Embryonic facial prominence (tissue), 1 donor: ENCODE results near the gene SH3YL1.
"Not testable (repeated sequence)": the region's sequence is repeated elsewhere in the genome, so short reads cannot be mapped to it uniquely, and the experiment has no call there.

ENCODE experiments used
- DNase-seq: peaks from one replicate; pipeline ENCODE4 v3.0.0-alpha.2; 2016; ENCODE audit errors: extremely low spot score

The SH3YL1 gene

DNA sequence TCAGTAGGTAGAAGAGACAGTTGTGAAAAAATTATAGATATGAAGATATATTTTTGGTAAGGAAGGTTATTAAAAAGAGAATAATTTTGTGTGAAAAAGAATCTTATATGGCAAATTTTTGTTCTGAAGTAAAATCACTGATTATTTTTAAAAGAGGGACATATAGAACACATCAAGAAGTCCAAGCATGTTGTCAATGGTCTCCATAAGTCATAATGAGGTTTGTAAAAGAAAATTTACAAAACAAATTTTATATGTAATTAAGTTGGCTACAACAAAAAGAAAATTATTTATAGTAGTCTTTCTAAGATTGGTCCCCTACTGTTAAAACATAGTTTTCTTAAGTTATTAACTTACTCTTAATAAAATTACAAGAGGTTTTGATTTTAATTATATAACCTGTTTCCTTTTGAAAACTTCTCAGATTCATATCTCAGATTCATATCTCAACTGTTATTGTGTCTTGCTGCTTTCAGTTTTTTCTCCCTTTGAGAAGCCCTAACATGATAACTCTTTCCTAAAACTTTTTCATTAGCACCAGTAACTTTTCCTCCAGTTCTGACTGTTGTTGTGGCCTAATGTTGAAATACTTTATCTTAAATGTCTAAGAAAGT lies 81.2 kb downstream of the SH3YL1 start:
- no peak for DNase-seq

DNA sequence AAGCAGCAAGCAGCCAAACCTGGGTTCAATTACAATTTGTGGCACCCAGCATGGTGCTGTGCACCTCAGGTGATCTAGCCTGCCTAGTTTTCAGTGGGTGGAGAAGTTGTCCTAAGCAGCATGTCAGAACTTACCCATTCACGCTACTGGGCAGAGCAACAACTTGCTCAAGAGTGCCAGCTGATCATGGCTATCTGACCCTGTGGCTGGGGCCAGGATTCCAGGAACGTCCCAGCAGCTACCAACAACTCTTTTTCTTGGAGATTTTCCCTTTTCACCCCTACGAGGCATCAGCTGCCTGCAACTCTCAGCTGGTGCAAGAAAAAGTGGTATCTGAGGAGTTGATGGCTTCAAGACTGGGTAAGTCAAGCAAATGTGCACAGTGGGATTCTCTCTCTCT lies 83.5 kb downstream of the SH3YL1 start:
- DNase-seq = no peak

DNA sequence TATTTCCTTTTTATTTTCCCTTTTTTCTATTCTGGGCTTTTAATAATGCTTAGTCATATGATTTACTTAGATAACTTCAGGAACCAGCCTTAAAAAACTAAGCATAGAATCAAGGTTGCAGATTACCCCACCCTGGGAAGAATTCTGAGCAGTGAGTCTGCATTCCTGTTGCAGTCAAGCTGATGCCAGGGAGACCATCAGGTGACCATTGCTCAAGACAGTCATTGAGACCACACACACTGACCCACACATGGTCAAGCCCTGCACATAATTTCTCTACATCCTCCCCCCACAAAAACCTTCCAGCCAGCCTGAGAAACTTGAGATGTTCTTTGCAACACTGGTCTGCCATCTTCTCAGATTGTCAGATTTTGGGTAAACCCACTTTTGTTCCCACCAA lies 83.9 kb downstream of the SH3YL1 start:
- DNase-seq = no peak

DNA sequence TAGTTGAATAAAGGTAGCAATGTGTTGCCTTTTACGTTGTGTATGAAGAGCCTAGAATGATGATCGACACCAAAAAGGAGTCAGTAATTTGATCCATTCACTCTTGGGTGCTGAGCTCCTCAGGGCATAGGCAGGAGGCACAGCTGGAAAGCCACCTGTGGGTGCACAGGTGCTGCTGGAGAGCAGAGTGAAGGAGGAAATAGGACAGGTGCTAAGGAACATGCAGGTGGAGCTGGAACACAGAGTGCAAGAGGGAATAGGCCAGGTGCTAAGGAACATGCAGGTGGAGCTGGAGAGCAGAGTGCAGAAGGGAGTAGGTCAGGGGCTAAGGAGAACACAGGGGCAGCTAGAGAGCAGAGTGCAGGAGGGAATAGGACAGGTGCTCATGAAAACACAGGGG lies 86.1 kb downstream of the SH3YL1 start:
- no peak for DNase-seq

DNA sequence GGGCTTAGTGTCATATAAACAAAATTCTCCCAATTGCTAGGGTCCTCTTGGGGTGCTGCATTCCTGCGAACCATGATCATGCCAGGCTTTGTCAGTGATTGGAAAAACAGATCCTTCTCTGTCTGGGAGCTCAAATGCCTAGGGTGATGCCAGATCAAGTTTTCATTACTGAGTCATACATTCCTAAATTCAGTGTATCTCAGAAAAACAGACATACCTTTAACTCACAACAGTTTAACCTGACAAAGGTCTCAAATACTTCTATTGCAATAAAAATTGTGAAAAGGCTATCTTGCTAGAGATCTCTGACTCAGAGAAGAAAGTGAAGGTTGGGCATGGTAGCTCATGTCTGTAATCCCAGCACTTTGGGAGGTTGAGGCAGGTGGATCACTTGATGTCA lies 86.9 kb downstream of the SH3YL1 start:
- DNase-seq = no peak

DNA sequence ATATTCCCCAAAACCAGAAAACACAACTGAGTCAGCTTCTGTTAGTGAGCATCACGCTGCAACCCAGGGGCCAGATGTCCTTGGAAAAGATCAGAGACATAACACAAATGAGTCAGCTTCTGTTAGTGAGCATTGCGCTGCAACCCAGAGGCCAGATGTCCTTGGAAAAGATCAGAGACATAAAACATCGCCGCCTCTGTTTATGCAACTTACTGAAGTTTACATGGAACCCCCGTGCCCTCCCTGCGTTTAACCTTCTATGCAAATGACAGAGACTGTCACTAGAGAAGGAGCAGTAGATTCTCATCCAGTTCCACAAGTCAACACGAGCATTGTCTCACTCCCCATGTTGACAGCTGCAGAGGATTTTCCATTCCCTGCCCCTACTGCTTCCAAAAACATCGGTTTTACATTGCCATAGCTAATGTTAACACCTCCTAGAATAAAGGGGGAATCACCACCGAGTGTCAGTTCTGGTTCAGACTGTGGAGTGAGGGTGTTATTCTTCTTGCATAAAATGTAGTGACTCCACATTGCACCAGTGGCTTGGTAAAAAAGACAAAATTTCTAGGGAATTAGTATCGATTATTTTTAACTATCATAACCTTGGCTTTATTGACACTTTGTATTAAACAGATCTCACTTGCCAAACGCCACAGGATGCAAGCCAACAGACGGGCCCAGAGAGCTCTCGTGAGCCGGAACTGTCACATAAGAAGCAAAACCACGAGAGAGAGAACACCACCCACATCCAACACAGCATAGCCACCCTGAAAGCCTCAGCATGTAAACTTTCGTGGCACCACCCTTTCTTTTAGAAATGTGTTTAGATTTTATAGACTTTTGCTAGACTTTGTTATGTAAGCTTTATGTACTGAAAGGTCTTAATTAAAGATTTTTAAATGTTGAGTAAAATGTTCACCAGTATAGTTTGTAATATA lies 87.7 kb downstream of the SH3YL1 start:
- no peak for DNase-seq

DNA sequence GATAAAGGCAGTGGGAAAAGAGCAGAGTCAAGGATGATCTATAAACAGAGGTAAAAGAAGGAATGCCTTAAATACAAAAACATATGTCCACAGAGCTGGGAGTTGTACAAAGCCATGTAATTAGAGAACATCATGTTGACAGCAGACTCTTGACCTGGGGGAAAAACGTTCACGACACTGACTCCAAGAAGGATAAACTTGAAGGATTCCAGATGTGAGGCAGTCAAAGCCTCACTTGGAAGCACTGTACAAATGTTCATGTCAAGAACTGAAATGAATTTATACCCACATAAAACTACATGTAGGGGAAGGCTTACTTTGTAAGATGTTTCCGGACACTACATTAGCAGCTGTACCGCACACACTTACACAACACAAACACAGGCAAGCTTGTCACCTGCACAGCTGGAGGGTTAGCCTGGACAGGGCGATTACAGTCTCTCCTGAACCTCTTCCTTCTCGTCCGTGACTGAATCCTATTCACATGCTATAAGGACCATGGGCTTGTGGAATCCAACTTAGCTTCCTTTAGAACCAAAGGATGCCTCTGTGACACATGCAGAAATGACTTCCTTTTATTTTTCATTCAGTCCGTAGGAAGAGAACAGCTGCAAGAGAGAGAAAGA lies 88.6 kb downstream of the SH3YL1 start:
- no peak for DNase-seq

DNA sequence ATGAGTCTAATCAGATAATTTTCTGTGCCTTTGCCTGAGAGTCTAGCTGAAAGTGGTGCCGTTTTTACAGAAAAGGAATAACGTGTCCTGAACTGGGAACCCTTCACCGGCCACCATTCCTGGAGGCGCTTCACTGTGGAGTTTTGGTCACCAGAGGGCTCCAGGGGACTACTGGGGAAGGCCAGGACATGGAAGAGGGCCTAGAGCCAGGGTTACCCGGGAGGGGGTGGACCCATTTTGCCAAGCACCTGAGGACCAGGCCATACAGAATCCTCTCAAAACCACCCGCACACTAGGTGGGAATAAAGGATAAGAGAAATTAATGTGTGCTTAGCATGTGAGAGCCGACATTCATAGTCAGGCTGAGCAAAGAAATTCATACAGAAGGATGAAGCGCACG lies 91.7 kb downstream of the SH3YL1 start:
- DNase-seq = not testable (repeated sequence)

DNA sequence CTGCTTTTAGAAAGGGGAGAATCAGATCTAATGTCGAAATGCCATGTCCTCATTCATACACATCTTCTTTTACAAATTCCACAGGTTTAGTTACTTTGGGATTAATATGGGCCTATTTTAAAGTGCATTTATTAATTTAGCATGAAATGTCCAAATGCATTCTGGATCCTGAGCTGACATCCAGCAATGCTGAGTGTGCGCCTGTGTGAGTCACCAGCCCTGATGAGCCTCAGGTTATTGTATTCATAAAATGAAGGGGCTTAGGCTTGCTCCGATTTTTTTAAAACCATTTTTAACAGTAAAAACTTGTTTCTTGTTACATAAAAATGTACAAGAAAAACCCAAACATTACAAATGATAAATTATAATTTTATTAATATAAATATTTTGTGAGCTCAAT lies 94.1 kb downstream of the SH3YL1 start:
- no peak for DNase-seq
